DND-41 (cell line): ENCODE data around the gene CYP3A7.
"Not testable (repeated sequence)": the region's sequence is repeated elsewhere in the genome, so short reads cannot be mapped to it uniquely, and the experiment has no call there.

Experiments used
- ATAC-seq: fragments of 200-7000 bp; cut with Tn5 transposase; 3 replicates; pipeline ENCODE4 v1.9.1; 2021; ENCODE audit warnings: low read depth; ENCODE audit not compliant: insufficient read depth
- DNase-seq: peaks from one replicate; pipeline ENCODE4 v3.0.0-alpha.2; 2020
- H2AFZ ChIP-seq: 2 replicates; pipeline ENCODE4 v1.6.0; 2012; ENCODE audit warnings: low read depth, low read length
- H3K27ac ChIP-seq: 2 replicates; pipeline ENCODE4 v1.5.1; 2012; ENCODE audit warnings: low read length, inconsistent platforms
- H3K27me3 ChIP-seq: fragments of 200-600 bp; sonication (generic); 2 replicates; pipeline ENCODE4 v1.6.0; 2012; ENCODE audit warnings: low read length, mild to moderate bottlenecking, inconsistent platforms; ENCODE audit not compliant: insufficient read depth, poor library complexity
- H3K36me3 ChIP-seq: 2 replicates; pipeline ENCODE4 v1.5.1; 2012; ENCODE audit warnings: low read length, inconsistent platforms; ENCODE audit not compliant: insufficient read depth
- H3K4me1 ChIP-seq: 2 replicates; pipeline ENCODE4 v1.5.1; 2012; ENCODE audit warnings: mild to moderate bottlenecking, low read length; ENCODE audit not compliant: insufficient read depth
- H3K4me2 ChIP-seq: 2 replicates; pipeline ENCODE4 v1.6.0; 2012; ENCODE audit warnings: mild to moderate bottlenecking, moderate library complexity, low read length, inconsistent platforms; ENCODE audit not compliant: insufficient read depth
- H3K4me3 ChIP-seq, 2 experiments: fragments of 200-600 bp in 1 of 2; shearing (Covaris generic) in 1 of 2; 2 replicates each; pipeline ENCODE4 v1.5.1; 2012 to 2016; ENCODE audit warnings: inconsistent platforms in 2 of 2, low read length in 2 of 2, mild to moderate bottlenecking in 2 of 2, low read depth in 1 of 2, moderate library complexity in 1 of 2
- H3K79me2 ChIP-seq: 2 replicates; pipeline ENCODE4 v1.6.0; 2012; ENCODE audit warnings: low read length, inconsistent platforms; ENCODE audit not compliant: insufficient read depth
- H3K9ac ChIP-seq: 2 replicates; pipeline ENCODE4 v1.6.0; 2012; ENCODE audit warnings: low read depth, mild to moderate bottlenecking, inconsistent platforms, low read length, moderate library complexity
- H3K9me3 ChIP-seq: 2 replicates; pipeline ENCODE4 v1.5.1; 2012; ENCODE audit warnings: low read length, moderate library complexity, mild to moderate bottlenecking, inconsistent platforms; ENCODE audit not compliant: insufficient read depth, severe bottlenecking
- H4K20me1 ChIP-seq: 2 replicates; pipeline ENCODE4 v1.6.0; 2012; ENCODE audit warnings: low read length; ENCODE audit not compliant: insufficient read depth
- EZH2 ChIP-seq: IDR thresholded peaks from 3 replicates; pipeline ENCODE4 v1.6.1; 2012; ENCODE audit warnings: borderline replicate concordance, low read depth, mild to moderate bottlenecking, moderate library complexity, low read length, inconsistent platforms; ENCODE audit not compliant: severe bottlenecking
- TF ChIP-seq, protein P1 (sequence below): IDR thresholded peaks from 2 replicates; pipeline ENCODE4 v1.5.1; 2012; ENCODE audit warnings: borderline replicate concordance, low read length, moderate library complexity, mild to moderate bottlenecking; ENCODE audit not compliant: poor library complexity, severe bottlenecking; ENCODE audit errors: extremely low read depth

The CYP3A7 gene

GRCh38 chr7:99666013-99666395 lies 69.0 kb downstream of the CYP3A7 start:
- no peak overlapping the region for H3K9ac ChIP-seq
- no peak overlapping the region for H3K27ac ChIP-seq
- H3K4me3 ChIP-seq = no peak overlapping the region
- H3K36me3 ChIP-seq = no peaks in the 10 kb centered on the region
- no peaks in the 10 kb centered on the region for H3K79me2 ChIP-seq
- TF ChIP-seq EZH2 = no peak
- TF ChIP-seq, protein P1, sequence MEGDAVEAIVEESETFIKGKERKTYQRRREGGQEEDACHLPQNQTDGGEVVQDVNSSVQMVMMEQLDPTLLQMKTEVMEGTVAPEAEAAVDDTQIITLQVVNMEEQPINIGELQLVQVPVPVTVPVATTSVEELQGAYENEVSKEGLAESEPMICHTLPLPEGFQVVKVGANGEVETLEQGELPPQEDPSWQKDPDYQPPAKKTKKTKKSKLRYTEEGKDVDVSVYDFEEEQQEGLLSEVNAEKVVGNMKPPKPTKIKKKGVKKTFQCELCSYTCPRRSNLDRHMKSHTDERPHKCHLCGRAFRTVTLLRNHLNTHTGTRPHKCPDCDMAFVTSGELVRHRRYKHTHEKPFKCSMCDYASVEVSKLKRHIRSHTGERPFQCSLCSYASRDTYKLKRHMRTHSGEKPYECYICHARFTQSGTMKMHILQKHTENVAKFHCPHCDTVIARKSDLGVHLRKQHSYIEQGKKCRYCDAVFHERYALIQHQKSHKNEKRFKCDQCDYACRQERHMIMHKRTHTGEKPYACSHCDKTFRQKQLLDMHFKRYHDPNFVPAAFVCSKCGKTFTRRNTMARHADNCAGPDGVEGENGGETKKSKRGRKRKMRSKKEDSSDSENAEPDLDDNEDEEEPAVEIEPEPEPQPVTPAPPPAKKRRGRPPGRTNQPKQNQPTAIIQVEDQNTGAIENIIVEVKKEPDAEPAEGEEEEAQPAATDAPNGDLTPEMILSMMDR = no peak
- no peaks in the 10 kb centered on the region for H3K27me3 ChIP-seq
- no peaks in the 10 kb centered on the region for H4K20me1 ChIP-seq
- no peak overlapping the region for H2AFZ ChIP-seq
- H3K4me2 ChIP-seq = no peak overlapping the region
- no peaks in the 10 kb centered on the region for H3K9me3 ChIP-seq
- DNase-seq (no peak), ATAC-seq (no peak)
- H3K4me1 ChIP-seq = peaks cover 5% of the 10 kb centered on the region; the same call in 1 of the 2 replicates

DNA sequence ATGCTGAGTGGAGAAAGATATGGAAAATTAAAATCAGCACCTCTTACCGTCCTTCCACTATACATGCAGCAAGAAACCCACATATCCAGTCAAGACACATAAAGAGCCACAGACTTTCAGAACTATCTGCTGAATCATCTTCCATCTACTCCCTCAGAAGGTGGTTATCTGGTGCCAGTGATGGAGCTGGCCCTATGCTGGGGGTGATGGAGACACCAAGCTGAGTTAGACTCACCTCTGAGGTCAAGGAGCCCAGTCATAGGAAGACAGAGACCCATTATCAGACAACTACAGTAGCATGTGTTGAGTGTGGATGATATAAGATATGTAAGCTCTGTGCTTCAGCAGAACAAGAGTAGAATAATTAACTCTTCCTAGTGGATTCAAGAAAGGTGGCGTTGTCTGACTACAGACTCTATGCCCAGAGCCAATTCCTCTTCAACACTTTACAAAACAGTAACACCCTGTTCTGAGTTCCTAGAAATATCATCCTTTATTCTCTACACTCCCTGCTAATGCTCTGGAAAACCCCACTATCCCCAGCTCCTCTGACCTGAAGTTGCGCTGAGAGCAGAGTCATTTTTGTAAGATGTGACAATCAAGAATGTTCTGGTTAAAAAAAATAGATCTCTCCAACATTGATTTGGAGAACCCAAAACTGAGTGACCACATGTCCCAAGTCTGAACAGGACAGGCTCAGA lies 69.5 kb downstream of the CYP3A7 start:
- Histone ChIP-seq H3K9me3 (no peaks in the 10 kb centered on the region), H3K79me2 (no peaks in the 10 kb centered on the region), H3K4me1 (peaks cover 5% of the 10 kb centered on the region; the same call in 1 of the 2 replicates), H3K4me3 (no peak overlapping the region), H3K27ac (no peak overlapping the region), H4K20me1 (no peaks in the 10 kb centered on the region), H3K9ac (no peak overlapping the region), H3K36me3 (0 out of 2 replicates have a peak, but pooled peaks cover 3% of the 10 kb centered on the region), H3K4me2 (no peak overlapping the region), H2AFZ (no peak overlapping the region), H3K27me3 (no peaks in the 10 kb centered on the region)
- TF ChIP-seq, protein P1 = no peak
- TF ChIP-seq EZH2 = no peak
- DNase-seq (no peak), ATAC-seq (no peak)

DNA sequence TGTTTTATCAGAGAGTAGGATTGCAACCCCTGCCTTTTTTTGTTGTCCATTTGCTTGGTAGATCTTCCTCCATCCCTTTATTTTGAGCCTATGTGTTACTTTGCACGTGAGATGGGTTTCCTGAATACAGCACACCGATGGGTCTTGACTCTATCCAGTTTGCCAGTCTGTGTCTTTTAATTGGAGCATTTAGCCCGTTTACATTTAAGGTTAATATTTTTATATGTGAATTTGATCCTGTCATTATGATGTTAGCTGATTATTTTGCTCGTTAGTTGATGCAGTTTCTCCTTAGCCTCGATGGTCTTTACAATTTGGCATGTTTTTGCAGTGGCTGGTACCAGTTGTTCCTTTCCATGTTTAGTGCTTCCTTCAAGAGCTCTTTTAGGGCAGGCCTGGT lies 77.1 kb downstream of the CYP3A7 start:
- H3K4me2 ChIP-seq, H3K4me1 ChIP-seq, H3K9ac ChIP-seq, H4K20me1 ChIP-seq, H3K4me3 ChIP-seq, DNase-seq, H3K9me3 ChIP-seq, H3K79me2 ChIP-seq, H3K36me3 ChIP-seq, H3K27ac ChIP-seq, ATAC-seq, H3K27me3 ChIP-seq, H2AFZ ChIP-seq: not testable (repeated sequence)
